NOMO-1 (cell line): ENCODE measurements around the gene GHRHR.

ENCODE experiments used
- DNase-seq, 2 experiments: peaks; one replicate each; lab custom pipeline; 2025; ENCODE audit not compliant: unreplicated experiment in 2 of 2; lab: John Stamatoyannopoulos, UW

GHRHR gene

DNA sequence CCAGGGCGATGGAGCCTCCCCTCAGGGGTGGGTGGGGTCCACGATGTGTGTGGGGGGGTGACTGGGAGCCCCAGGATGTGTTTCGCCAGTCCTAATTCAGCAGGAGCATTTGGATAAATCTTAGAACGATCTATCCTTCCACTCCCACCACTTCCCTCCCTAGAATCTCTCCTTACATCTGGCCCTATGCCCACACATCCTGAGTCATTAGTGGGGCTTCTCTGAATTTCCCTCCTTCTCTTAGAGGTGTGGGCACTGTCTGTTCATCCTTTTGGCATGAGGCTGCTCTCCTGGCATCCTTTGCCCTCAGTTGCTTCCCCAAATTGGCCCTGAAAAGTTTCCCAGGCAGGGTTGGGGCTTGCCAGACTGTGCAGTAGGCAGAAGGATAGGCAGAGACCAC, 1.6 kb downstream of the GHRHR start:
- no peak for DNase-seq

GRCh38 chr7:30965883-30966282, 2.1 kb downstream of the GHRHR start:
- no peak for DNase-seq

DNA sequence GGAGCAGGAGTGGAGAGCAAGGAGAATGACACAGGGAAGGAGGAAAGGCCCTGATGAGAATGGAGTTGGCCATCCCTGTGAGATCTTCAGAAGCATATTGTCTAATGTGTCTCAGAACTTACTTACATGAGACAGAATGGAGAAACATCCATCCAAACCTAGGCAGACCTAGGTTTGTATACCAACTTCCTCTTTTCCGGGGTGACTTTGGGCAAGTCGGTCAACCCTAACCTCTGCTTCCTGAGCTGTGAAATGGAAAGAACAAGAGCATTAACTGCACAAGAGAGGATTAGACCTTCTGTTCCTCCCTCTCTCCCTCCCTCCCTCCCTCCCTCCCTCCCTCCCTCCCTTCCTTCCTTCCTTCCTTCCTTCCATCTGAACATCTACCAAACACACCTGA, 4.5 kb downstream of the GHRHR start:
- peak; percentile 4 to 21 for DNase-seq

GRCh38 chr7:30968747-30969603, 5.2 kb downstream of the GHRHR start:
- DNase-seq, result no peak

DNA sequence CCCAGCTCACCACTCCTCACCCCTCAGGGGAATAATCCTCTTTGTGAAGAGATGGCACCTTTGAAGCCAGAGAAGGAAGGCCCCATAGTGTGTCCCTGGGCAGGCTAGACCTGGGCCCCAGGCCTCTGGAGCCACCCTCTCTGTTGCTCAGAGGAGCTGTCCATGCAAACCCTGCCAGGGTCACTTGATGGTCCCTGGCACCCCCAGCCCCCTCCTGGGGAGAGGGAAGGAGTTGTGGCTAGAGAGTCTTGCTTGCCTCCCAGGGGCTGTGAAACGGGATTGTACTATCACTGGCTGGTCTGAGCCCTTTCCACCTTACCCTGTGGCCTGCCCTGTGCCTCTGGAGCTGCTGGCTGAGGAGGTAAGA, 5.8 kb downstream of the GHRHR start:
- no peak for DNase-seq

DNA sequence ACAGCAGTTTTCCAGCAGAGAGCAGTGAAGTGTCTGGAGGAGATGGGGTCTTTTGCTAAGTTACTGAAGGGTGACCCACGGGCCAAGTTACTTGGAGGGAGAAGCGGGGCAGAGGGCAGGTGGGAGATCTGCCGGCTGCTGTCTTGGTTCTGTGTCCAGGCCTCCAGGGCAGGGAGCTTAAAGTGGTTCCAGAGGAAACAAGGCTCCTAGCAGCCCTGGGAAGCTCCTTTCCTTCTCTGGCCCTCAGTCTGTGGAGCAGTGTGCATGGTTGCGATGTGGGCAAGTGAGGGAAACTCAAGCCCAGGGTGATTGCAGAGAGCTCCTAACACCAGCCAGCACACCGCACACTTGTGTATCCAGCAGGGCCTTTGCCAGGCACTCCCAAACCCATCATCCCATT, 6.3 kb downstream of the GHRHR start:
- no peak for DNase-seq

DNA sequence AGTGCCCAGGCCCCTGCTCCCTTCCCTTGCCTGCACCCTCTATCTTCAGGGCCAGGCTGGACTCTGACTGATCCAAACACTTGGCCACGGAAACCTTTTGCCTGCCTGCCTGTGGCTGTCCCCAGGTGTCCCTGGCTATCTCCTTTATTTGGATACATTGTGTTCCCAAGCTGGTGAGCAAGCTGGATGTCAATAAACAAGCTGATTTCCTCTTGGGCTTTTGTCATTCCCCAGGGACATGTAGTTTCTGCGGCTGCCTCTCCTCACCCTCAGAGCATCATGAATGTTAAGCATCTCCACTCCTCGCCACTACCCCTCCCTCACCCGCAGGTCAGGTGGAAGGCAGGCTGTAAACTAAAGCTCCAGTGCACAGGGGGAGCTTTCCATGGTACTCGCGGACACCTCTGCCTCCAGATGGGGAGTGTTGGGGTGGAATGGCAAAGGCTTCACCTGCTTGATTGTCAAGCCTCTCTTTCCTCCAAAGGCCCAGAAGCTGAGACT, 6.9 kb downstream of the GHRHR start:
- DNase-seq, result no peak

- DNase-seq, result no peak
Measured at GRCh38 chr7:30971440-30971839, 7.7 kb downstream of the GHRHR start.

GRCh38 chr7:30971840-30972563, 8.2 kb downstream of the GHRHR start:
- DNase-seq, result no peak

GRCh38 chr7:30973292-30973691, 9.5 kb downstream of the GHRHR start:
- DNase-seq, result no peak

GRCh38 chr7:30973791-30974604, 10.2 kb downstream of the GHRHR start:
- no peak for DNase-seq

DNA sequence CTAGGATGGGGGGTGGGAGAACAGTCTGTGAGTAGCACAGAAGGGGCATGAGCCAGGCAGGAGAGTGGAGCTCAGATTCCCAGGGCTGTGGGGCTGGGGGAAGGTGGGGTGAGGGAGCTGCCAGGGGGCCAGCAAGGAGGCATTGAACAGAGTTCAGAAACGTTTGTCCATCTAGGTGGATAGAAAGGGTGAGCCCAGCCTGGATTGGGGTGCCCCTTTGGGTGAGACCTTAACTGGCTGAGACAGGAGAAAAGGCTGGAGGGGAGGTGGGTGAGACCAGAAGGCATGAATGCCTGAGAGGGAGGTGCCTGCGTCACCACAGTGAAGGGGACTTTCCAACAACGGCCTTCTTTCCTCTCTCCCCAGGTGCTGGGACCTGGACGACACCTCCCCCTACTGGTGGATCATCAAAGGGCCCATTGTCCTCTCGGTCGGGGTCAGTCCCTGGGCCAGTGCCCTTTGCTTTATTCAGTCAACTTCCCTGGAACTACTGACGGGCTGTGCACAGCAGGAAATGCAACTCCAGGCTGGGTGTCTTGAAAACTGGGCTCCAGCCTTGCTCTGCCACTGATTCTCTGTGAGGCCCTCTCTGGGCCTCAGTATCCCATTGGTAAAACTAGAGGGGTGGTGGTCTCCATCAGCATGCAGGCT, 11.0 kb downstream of the GHRHR start:
- DNase-seq, result peak; percentile 30 to 32

- no peak for DNase-seq
Measured at GRCh38 chr7:30975256-30975899, 11.6 kb downstream of the GHRHR start.

- DNase-seq, result no peak
Measured at GRCh38 chr7:30976381-30976780, 12.6 kb downstream of the GHRHR start.

- no peak for DNase-seq
Measured at GRCh38 chr7:30977222-30977621, 13.5 kb downstream of the GHRHR start.

DNA sequence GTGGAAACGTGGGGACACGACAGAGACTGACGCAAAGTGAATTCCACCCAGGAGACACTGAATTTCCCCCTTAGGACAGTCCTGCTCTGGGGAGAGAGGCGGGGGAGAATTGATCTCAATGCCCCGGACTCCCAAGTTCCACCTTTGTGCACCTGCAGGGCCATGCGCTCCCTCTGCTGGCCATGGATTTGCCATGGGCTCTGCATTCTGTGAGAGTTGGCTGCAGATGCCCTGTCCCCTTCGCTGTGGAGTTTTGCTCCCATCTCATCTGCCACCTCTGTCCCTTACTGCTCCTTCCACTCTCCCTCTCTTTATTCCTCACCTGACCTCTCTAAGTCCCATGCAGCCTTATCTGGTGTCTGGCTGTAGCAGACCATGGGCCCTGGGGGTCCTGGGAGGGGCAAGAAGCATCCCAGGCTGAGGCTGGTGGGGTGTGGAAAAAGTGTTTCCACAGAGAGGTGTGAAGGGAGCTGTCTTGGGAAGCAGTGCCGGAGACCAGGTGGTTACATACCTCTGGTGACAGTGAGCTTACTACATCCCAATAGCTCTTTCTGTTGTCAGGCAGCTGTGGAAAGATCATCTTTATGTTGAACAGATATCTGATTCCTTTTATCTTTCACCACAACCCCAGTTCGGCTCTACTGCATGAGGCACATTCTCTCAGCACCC, 14.3 kb downstream of the GHRHR start:
- no peak for DNase-seq

DNA sequence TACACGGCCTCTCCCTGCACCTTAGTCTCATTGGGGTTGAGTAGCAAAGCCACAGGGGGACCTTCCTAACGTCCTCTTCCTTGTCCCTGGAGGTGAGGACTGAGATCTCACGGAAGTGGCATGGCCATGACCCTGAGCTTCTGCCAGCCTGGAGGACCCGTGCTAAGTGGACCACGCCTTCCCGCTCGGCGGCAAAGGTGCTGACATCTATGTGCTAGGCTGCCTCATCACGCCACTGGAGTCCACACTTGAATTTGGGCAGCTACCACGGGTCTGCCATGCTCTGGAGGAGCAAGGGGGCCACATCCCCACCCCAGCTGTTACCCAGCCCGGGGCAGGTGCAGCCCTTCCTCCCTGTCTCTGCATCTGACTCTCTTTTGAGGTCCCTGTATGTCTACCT, 15.3 kb downstream of the GHRHR start:
- no peak for DNase-seq

DNA sequence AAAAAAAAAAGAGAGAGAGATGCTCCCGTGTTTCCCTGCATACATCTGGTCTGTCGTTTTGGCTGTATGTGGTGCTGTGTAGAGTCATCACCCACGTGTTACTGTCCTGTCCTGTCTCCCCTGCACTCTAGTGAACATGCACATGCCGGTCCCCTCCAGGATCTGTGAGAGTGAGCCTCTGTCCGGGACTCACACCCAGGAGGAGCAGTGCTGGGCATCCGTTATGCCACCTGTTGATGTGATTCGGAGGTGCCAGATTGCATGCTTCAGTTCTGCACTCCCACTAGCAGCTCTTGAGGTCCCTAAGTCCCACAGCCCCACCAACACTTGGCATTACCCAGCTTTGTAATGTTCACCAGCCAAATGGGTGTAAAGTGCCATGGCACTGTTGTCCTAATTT, 16.4 kb downstream of the GHRHR start:
- no peak for DNase-seq

GRCh38 chr7:30980751-30981150, 17.0 kb downstream of the GHRHR start:
- DNase-seq, result no peak
